Measurements from ENCODE around the gene TEX13B.

DNA sequence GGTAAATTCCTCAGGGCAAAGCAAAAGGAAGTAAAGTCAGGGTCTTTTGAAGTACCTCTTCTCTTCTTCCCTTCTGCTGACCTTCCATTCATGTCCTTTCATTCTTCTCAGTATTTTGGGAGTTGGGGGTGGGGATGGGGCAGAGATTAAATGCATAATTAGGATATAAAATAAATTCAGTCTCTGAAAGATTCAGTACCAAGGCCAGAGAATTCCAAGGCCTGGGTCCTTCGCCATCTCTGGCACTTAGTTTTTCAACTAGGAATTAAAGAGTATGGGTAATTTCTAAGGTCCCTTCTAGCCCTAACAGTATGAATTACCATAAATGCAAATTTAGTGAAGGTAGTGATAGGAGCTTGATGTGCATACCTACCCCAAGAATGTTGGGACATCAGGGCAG is 47.9 kb downstream of the TEX13B start:
- TF ChIP-seq, protein P1, sequence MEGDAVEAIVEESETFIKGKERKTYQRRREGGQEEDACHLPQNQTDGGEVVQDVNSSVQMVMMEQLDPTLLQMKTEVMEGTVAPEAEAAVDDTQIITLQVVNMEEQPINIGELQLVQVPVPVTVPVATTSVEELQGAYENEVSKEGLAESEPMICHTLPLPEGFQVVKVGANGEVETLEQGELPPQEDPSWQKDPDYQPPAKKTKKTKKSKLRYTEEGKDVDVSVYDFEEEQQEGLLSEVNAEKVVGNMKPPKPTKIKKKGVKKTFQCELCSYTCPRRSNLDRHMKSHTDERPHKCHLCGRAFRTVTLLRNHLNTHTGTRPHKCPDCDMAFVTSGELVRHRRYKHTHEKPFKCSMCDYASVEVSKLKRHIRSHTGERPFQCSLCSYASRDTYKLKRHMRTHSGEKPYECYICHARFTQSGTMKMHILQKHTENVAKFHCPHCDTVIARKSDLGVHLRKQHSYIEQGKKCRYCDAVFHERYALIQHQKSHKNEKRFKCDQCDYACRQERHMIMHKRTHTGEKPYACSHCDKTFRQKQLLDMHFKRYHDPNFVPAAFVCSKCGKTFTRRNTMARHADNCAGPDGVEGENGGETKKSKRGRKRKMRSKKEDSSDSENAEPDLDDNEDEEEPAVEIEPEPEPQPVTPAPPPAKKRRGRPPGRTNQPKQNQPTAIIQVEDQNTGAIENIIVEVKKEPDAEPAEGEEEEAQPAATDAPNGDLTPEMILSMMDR (IDR thresholded peaks at IDR 0.05): no peak
- TF ChIP-seq ZFX (IDR thresholded peaks at IDR 0.05; ENCODE audit: borderline replicate concordance): no peak

Measured in 22Rv1 (cell line).